ENCODE measurements around the gene FARP1. TPM values are rescaled to one million over a fixed set of nuclear protein-coding genes. Genes with fewer than 3 reads are reported as not detected.

Gene FARP1
- total and polyA plus RNA-seq, 2 of the 8 experiments (the other 6 are each of a cell fraction or from before 2014, with no cell fraction given) = 24.7 to 104 TPM

GRCh38 chr13:98444381-98444780, 301.5 kb downstream of the FARP1 start (continued):
- no peak for TF ChIP-seq ASH2L (IDR thresholded peaks at IDR 0.05; ENCODE audit: low read length)
- no peak for TF ChIP-seq RFX5 (IDR thresholded peaks at IDR 0.05; ENCODE audit: borderline replicate concordance, low read depth, low read length)
- TF ChIP-seq YY1 (IDR thresholded peaks at IDR 0.05; ENCODE audit: low read depth, low read length) = no peak

Data from H1 (cell line).